HG03558 (cell line): ENCODE results near the gene CNOT1.
"Not testable (repeated sequence)": the region's sequence is repeated elsewhere in the genome, so short reads cannot be mapped to it uniquely, and the experiment has no call there.

Experiments
- ATAC-seq: cut with Tn5 transposase; IDR thresholded peaks from one replicate; pipeline ENCODE4 v1.9.1; 2021; ENCODE audit warnings: moderate number of reproducible peaks; ENCODE audit not compliant: unreplicated experiment; ENCODE audit errors: extremely low read depth

CNOT1 gene

DNA sequence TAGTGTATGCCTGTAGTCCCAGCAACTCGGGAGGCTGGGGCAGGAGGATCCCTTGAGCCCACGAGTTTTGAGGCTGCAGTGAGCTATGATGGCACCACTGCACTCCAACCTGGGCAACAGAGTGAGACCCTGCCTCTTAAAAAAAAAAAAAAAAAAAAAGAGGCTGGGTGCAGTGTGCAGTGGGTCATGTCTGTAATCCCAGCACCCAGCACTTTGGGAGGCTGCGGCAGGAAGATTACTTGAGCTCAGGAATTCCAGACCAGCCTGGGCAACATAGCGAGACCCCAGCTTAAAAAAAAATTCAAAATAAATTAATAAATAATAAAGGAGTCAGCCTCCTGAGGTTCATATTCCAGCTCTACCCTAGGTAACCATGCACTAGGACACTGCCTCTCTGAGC is 9.6 kb upstream of the CNOT1 start:
- ATAC-seq = no peak

DNA sequence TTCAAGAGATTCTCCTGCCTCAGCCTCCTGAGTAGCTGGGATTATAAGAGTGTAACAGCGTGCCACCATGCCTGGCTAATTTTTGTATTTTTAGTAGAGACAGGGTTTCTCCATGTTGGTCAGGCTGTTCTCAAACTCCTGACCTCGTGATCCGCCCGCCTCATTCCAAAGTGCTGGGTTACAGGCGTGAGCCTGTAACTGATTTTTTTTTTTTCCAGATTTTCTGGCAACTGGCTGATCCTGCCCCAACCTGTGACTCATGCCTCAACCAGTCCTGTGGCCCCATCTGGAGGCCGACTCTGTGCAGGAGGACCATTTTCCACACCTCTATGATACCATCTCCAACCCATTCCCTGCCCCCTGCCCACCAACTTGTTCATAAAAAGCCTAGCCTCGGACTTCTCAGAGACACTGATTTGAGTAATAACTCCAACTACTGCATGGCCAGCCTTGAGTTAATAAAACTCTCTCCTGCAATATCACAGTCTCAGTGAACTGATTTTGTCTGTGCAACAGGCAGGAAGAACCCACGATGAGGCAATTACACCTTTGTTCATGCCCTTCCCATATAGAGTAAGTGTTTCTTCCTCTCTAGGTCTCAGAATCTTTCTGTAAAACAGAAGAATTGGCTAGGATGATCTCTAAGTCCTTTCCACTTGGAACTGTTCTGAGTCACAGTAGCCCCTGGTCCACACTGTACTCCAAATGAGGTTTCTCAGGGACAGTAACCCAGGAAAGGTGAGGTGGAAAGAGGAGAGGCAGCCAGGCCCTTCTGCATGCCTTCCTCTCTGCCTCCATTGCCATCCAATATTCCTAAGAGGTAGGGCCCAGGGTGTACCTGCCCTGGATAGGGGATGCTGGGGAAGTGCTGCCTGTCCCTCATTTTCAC is 8.8 kb upstream of the CNOT1 start:
- no peak for ATAC-seq

DNA sequence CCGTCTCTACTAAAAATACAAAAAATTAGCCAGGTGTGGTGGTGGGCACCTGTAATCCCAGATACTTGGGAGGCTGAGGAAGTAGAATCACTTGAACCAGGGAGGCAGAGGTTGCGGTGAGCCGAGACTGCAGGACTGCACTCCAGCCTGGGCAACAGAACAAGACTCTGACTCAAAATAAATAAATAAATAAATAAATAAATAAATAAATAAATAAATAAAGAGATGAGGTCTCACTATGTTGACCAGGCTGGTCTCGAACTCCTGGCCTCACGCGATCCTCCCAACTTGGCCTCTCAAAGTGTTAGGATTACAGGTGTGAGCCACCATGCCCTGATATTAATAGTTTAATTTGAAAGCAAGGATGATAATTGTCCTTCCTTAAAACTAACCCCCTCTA is 7.4 kb upstream of the CNOT1 start:
- ATAC-seq = not testable (repeated sequence)

DNA sequence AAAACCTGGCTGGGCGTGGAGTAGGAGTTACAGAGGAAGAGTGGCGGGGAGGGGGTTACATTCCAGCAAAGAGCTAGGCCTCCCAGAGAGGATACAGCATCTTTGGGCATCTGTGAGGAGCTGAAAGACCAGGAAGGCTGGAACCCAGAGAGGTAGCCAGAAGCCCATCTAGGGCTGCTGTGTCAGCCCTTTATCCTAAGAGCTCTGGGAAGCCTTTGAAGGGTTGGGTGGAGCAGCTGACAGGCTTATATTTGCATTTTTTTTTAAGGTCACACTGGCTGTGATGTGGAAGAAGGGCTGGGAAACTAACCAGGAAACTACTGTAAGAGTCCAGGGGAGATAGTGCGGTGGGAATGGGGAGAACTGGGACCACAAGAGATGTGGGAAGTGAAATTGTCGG is 6.8 kb upstream of the CNOT1 start:
- ATAC-seq = no peak

DNA sequence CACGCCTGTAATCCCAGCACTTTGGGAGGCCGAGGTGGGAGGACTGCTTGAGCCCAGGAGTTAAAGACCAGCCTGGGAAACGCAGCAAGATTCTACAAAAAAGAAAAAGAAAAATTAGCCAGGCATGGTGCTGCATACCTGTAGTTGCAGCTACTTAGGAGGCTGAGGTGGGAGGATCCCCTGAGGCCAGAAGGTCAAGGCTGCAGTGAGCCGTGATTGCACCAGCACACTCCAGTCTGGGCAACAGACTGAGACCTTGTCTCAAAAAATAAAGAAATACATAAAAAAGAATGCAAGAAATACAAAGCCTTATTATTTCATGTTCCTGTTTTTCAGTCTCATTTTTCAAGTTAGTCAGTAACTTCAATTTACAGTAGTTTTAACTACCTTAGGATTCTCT is 5.9 kb upstream of the CNOT1 start:
- no peak for ATAC-seq

DNA sequence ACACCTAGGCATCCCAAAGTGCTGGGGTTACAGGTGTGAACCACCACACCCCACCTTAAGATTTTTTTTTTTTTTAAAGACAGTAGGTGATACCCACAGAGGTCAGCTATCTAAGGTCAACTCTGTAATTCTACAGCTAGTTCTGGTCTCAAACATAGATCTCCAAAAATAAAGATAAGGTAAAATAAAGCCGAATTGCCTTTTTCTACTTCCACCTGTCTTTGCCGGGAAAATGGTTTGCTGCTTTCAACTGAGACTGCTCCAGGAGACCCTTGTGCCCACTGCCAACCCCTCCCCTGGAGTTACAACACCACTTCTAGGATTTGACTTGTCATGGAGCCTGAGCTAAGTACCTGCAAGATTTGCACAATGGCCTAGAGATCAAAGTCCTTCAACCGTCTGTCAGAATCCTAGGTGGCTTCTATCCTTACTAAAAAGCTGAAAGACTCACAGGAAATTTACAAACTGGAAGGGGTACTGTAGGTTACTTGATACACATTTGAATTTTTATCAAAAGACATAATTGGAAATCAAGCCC is 4.7 kb upstream of the CNOT1 start:
- no peak for ATAC-seq

DNA sequence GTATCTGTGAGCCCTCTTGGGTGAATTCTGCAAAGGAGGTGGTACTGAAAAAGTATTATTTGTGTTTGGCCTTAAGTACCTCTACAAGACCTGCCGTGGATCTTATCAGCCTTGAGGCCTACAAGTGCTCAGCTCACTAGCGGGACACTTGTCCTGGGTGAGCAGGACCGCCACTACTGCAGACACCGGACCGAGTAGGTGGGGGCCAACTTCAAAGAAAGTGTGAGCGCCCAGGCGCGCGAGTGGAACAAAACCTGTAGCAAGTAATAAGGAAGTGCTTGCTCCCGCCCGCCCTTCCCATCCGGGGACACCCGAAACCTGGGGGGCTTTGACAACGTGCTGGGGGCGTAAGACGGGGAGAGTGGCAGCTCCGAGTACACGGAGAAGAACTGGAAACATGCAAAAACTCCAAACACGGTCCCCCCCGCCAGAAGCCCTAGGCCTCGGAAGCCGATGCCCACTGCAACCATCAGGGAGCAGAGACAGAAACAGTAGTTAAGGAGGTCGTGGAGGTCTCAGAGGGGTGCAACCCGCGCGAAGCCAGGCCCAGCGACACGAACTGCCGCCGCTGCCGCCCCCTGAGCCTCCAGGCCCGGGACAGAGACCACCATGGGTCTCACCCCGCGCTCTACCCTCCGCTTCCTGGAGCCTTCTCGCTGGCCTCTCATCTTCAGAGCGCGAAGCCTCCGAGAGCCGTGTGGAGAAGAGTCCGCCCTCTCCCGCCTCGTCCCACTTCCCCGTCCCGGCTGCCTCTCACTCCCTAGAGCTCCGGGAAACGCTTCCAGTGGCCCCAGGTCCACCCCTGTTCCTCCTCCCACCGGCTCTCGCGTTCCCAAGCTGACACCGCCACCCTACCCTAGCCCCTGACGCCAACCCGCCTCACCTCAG is 537 bp downstream of the CNOT1 start:
- no peak for ATAC-seq

DNA sequence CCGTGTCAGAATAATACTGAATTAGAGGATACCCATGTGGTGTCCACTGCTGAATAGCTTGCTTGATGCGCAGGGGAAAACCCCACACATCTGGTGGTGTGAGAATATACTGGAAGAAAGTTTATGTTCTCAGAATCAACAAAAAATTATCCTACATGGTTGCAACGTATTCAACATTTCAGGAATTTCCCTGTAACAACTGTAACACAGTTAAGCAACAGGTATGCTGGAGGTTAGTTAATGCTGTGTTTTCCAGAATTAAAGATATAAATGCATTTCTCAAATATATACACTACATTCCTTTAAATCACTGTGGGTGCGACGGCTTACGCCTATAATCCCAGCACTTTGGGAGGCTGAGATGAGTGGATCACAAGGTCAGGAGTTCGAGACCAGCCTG is 5.4 kb downstream of the CNOT1 start:
- ATAC-seq = no peak

DNA sequence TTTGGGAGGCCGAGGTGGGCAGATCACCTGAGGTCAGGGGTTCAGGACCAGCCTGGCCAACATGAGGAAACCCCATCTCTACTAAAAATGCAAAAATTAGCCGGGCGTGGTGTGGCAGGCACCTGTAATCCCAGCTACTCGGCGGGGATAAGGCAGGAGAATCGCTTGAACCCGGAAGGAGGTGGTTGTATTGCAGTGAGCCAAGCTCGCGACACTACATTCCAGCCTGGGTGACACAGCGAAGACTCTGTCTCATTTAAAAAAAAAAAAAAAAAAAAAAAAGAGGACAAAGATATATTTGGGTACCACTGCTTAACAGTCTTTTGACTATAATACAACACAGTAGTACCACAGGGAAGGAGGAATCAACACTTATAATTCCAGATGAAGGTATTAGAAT is 9.2 kb downstream of the CNOT1 start:
- ATAC-seq = no peak

DNA sequence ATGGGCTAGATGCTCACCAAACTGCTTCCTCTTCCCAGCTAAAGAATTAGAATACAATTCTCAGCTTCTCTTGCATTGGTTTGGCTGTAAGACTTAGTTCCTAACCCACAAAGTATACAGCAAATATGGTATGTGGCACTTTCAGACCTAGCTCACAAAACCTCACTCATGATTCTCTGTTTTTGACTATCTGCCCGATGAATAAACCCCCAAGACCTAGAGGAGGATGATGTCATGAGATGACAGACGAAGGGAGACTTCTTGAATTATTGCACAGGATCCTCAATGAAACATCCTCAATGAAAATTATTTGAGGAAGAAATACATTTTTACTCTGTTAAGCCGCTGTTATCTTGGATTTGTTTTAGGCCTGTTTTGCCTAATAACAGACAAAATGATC is 14.3 kb downstream of the CNOT1 start:
- ATAC-seq = no peak

DNA sequence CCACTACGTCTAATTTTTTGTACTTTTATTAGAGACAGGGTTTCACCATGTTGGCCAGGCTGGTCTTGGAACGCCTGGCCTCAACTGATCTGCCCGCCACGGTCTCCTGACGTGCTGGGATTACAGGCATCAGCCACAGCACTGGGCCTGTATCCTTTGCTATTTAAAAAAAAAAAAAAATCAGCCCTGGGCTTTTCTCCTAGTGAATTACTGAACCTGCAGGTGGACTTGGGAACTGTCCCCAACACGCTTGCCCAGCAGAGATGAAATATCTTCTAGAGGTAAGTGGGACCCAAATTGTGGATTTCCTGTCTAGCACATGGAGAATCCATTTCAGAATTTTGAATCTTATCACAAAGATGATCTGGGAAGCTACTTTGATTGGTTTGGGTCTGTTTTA is 14.8 kb downstream of the CNOT1 start:
- no peak for ATAC-seq

DNA sequence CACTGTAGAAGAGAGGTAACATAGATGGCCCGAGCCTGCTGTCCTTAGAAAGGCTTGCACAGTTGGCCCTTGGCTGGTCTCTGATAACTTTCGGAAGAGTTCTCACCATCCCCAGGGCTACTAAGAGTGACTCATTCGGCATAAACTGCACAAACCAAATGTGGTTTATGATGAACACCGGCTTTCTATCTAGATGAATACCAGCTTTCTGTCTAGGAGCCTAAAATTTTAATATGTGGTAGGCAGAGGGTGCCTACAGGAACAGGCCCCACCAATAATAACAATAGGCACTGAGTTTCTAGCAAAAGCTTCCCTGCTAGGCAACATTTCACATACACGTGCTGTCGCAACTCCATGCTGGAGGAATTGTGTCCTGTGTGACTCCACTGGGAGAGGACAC is 15.4 kb downstream of the CNOT1 start:
- ATAC-seq = no peak

DNA sequence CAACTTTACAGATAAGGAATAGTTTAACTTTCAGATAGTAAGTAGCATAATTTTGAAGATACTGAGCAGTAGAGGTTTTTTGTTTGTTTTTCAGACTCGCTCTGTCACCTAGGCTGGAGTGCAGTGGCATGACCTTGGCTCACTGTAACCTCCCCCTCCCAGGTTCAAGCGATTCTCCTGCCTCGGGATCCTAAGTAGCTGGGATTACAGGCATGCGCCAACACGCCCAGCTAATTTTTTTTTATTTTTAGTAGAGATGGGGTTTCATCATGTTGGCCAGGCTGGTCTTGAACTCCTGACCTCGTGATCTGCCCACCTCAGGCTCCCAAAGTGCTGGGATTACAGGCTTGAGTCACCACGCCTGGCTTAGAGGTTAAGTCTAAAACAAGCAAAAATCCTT is 16.7 kb downstream of the CNOT1 start:
- ATAC-seq = not testable (repeated sequence)

DNA sequence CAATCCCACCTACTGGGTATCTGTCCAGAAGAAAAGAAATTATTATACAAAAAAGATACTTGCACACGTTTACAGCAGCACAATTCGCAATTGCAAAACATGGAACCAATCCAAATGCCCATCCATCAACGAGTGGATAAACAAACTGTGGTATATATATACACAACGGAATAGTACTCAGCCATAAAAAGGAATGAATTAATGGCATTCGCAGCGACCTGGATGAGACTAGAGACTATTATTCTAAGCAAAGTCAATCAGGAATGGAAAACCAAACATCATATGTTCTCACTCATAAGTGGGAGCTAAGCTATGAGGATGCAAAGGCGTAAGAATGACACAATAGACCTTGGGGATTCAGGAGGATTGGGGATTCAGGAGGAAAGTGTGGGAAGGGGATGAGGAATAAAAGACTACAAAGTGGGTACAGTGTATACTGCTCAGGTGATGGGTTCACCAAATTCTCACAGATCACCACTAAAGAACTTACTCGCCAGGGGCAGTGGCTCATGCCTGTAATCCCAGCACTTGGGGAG is 21.0 kb downstream of the CNOT1 start:
- ATAC-seq = no peak

DNA sequence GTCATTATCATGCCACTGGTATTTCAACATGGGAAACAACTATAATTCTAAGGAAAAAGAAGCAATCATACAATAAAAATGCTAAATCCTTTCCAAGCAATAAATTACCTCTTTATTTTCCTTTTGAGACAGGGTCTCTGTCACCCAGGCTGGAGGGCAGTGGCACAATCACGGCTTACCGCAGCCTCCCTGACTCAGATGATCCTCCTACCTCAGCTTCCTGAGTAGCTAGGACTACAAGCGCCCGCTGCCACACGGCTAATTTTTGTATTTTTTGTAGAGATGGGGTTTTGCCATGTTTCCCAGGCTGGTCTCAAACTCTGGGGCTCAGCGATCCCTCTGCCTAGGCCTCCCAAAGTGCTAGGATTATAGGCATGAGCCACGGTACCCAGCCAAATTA is 24.1 kb downstream of the CNOT1 start:
- no peak for ATAC-seq

DNA sequence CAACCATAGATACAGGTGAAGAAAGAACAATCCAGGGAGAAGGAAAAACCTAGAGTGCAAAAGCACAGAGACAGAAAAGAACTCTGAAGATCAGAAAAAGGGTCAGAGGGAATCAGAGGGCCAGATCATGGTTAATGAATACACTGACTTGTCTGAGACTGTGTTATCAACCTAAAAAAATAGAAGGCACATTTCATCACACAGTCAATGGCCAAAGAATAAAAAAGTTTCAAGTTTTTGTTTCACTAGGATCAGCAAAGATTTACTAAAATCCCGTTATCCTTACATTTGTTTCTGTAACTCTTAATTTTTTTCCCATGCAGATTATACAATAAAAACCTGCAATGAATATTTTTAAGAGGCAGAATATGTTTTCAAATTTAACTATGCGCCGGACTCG is 38.5 kb downstream of the CNOT1 start:
- ATAC-seq = no peak

DNA sequence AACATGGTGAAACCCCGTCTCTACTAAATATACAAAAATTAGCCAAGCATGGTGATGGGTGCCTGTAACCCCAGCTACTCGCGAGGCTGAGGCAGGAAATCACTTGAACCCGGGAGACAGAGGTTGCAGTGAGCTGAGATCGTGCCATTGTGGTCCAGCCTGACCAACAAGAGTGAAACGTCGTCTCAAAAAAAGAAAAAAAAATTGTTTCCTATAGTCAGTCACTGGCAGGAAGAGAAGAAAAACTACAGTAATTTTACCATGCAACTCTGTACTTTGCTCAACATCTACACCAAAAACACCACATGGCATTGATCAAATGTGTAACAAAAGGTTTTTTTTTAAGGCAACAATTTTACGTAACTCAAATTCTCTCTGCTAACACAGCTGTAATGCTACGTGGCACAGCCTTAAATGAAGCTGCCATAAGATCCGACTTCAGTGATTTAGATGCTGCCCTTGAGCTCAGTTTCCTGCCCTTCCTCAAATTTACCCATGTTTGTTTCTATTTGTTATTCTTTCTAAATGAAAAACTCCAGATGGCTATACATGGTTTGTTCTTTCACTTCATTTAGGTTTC is 40.2 kb downstream of the CNOT1 start:
- ATAC-seq = no peak

DNA sequence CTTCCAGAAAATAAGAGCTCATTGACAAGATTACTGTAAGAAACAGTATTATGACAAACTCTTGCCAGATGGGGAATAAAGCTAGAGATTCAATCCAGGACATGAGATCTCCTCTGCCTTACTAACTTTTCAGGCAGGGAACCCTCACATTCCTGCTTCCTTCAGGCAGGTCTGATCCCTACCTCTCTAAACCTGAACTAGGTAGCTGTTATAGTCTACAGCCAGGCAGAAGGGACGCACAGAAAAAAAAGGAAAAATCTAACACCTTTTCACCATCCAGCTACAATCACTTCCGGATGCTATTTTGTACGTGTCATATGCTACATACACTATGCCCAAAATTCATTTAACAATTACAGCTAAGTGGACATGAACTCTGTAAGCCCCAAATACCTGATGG is 41.2 kb downstream of the CNOT1 start:
- ATAC-seq = no peak

DNA sequence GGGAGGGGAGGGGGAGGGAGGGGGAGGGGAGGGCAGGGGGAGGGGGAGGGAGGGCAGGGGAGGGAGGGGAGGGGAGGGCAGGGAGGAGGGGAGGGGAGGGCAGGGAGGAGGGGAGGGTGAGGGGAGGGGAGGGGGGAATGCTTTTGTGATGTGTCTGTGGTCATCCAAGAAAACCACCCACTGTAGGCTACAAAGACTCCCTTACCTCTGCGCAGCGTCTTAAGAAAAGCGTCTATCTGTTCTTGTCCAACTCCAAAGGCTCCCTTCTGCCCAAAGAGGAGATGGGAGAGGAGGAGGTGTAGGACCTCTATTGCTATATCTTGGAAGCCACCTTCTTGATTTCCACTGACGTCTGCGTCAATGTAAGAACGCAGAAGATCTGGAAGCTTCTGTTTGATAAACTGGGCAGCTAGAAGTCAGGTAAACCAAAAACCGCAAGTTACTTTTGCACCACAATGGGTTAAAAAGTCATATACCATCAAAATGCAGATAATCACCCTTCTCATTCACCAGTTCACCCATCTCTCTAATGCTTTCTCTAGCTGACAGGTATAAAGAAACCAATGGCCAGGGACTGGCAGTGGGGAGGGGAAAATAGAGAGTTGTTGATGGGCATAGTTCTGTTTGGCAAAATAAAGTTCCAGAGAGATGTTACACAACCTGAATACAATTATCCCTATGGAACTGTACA is 43.1 kb downstream of the CNOT1 start:
- ATAC-seq = no peak
